Right lobe of liver (tissue), 4 donors: ENCODE measurements around the gene RAB3IL1.

Source experiments
- CTCF ChIP-seq, 4 donors: fragments of 200-600 bp in 3 of 4; fragments of 450-650 bp in 1 of 4; IDR thresholded peaks; one replicate each; pipeline versions ENCODE4 v1.5.1 to v1.8.0; 2016 to 2022; ENCODE audit warnings: antibody characterized with exemption in 4 of 4, mild to moderate bottlenecking in 2 of 4
- POLR2A ChIP-seq: fragments of 450-650 bp; IDR thresholded peaks from one replicate; pipeline ENCODE4 v1.6.1; 2017; ENCODE audit warnings: antibody characterized with exemption, mild to moderate bottlenecking
- donor health status: DM: no; HTN: no; CAD: no.
- donor health status: DM: no; HTN: no; CAD: no.
- donor health status: DM: no; HTN: yes; CAD: no.

- TF ChIP-seq CTCF (IDR thresholded peaks at IDR 0.05) (no peak), POLR2A (no peak)
These were observed 10.8 kb downstream of the RAB3IL1 start for GRCh38 chr11:61906522-61906909.
